NCI-H187 (cell line): ENCODE results near the gene APLNR.
"Not testable (repeated sequence)": the region's sequence is repeated elsewhere in the genome, so short reads cannot be mapped to it uniquely, and the experiment has no call there.

Source experiments
- DNase-seq, 2 experiments: peaks; one replicate each; lab custom pipeline; 2025; lab: John Stamatoyannopoulos, UW

APLNR gene

DNA sequence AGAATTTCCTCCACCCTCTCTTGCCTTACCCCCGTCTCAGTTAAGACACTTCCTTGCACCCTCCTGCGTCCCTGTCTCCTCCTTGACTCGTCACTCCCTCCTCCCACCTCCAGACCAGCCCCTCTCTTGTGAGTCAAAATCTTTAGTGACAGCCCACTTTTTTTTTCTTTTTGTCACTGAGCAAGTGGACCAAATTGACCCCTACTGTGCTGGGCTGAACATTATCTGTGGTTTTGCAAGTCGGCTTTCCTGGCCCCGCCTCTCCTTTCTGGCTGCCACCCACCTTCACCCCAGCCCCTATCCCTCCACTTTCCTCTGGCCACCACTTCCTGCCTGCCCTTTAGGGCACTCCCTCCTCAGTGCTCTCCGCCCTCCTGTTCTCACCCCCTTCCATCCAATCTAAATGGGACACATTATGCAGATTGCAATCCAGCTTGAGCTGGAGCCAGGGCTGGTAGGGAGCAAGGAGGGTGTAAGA lies at the start of gene APLNR:
APLNR (minus strand) TSS at position 47 of the 478 bp plus-strand sequence. CDS start 246 bp downstream, outside the sequence.
- no peak for DNase-seq

- DNase-seq: no peak
Measured at GRCh38 chr11:57283231-57283990, 46.4 kb upstream of the APLNR start.

DNA sequence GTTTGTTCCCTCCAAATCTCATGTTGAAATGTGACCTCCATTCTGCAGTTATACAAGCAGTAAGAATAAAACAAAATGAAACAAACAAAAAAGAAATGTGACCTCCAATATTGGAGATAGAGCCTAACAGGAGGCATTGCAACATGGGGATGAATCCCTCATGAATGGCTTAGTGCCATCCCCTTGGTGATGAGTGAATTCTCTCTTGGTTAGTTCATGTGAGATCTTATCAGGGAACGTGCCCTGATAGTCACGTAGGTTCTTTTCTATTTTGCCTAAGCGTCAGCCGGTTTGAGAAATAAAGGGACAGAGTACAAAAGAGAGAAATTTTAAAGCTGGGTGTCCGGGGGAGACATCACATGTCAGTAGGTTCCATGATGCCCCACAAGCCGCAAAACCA lies 44.5 kb upstream of the APLNR start:
- DNase-seq: not testable (repeated sequence)

DNA sequence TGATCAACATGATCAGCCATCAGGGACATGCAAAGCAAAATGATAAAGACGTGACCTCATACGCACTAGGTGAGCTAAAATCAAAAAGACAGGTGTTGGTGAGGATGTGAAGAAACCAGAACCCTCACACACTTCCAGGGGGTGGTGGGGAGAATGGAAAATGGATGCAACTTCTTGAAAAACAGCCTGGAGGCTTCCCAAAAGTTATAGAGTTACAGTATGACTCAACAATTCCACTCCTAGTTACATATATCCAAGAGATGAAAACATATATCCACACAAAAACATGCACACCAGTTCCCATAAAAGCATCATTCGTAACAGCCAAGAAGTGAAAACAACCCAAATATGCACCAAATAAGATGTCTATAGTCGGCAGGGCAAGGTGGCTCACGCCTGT lies 42.1 kb upstream of the APLNR start:
- no peak for DNase-seq

DNA sequence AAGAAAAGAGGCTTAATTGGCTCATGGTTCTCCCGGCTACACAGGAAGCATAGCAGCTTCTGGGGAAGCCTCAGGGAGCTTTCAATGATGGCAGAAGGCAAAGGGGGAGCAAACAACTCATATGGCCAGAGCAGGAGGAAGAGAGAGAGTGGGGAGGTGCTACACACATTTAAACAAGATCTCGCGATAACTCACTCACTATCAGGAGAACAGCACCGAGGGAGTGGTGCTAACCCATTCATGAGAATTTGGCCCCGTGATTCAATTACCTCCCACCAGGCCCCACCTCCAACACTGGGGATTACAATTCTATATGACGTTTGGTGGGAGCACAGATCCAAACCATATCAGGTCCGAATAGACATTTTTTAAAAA lies 41.7 kb upstream of the APLNR start:
- no peak for DNase-seq

DNA sequence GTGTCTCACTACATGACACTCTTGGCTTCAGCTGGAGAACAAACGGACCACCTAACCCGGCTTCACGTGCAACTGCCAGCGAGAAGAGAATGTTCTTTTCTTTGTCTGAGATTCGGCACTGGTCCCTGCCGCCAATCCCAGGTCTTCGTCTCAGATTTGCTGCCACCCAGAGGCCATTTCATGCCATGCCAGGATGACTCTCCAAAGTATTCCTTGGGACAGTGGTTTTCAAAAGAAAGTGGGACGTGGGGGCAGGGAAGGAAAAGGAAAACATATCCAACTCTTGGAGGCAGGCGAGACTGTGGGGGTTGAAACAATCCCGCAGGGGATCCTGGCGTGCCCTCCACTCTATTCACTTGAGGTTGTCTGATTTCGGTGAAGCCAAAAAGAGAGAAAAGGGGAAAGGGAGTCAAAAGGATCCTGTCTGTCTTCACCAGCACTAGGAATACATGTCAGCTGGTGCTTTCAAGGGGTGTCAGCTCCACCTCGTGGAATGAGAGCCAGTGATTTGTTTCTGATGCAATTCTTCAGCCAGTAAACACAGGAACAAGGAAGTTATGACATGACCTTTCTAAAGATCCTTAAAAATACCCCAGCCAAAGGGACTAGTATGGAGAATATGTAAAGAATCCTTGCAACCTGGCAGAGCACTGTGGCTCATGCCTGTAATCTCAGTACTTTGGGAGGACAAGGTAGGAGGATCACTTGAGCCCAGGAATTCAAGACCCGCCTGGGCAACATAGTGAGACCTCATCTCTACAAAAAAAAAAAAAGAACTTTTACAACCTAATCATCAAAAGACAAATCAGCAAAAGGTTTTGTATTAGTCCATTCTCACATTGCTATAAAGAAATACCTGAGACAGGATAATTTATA lies 41.0 kb upstream of the APLNR start:
- DNase-seq: peak in 1 of 2 experiments; percentile 29

DNA sequence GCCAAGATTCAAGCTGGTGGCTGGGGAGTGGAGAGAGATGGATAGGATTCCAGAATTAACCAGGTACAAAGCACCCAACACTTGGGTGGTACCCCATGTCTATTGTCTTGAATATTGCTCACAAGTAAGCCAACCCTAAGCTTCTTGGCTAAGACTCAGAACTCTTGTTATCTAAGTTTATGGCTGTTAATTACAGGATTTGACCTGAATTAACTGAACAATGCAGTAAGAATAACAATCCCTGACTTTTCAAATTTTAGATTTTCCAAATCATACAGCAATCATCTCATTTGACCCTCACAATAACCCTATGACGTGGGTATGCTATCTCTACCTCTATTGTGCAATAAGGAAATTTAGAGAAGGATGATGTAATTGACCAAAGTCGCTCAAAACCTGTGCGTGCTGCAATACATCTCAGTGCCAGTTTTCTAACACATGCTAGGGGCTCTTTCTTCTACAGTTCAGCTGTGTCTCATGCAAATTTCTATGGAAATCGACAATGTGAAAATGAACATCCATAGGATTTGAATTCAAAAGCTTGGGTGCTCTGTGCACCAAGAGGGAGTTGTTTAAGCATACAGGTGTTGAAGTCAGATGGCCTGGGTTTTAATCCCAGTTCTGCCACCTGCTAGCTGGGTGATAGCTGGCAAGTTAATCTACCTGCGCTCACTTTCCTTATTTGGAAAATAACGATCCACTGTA lies 40.1 kb upstream of the APLNR start:
- DNase-seq: no peak

- DNase-seq: no peak
Measured at GRCh38 chr11:57276169-57276970, 39.3 kb upstream of the APLNR start.

- DNase-seq: no peak
Measured at GRCh38 chr11:57275582-57275981, 38.5 kb upstream of the APLNR start.

DNA sequence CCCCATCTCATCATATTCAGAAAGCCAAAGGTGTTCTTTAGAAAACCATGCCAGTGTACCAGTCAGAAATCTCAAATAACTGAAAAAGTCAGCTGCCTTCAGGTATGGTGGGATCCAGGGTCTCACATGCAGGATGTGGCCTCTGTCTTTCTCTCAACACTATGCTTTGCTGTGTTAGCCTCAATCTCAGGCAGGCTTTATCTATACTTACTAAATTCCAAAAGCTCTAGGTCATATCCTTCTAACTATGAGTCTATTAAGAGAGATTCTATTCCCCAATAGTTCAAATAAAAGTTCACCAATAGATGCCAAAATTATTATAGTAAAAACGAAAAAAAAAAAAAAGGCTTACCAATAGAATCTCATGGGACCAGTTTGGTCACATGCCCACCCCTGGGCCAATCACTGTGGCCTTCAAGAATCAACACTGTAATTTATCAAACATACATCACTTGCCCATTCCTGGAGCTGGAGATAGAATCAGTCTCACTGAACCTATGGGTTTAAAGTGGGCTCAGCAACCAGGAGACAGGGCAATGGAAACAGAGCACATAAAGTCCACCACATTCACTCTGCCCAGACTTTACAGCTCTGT lies 38.0 kb upstream of the APLNR start:
- no peak for DNase-seq

- no peak for DNase-seq
Measured at GRCh38 chr11:57273448-57274058, 36.5 kb upstream of the APLNR start.

DNA sequence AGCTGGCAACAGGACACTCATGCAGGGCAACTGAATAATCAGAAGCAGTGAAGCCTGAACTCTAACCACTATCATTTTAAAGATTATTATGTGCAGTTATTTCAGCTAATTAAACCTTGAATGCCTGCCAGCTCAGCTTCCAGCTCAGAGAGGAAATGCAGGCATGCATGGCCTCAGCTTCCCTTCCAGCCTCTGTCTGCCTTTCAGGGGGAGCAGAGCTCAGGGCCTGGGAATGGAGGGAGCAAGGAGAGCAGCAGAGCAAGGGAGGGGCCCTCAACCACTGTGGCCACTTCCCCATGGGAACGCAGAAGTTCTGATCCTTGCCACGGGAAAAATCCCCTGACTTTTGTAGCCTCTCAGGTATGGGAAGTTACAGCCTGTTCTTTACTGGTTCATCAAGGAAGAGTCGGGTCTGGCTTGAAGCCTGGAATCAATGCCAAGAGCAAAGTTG lies 32.5 kb upstream of the APLNR start:
- DNase-seq: no peak

DNA sequence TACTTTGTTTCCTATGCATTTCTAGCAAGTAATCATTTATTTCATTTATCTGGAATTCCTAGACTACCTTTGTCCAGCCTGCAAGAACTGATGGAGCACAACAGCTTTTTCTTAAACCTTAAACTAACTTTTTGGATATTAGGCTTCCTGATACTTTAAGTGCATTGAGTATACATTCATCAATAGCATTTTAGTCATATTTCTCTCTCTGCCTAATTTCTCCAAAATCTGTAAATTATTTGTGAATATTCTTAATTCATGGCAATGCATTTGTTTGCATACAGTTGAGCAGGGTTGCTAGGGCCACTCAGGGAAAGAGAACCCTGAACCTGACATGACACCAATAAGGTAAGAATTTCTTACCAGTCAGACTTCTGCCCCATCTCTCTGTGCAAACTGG lies 29.1 kb upstream of the APLNR start:
- DNase-seq: no peak

GRCh38 chr11:57263351-57263750 lies 26.3 kb upstream of the APLNR start:
- DNase-seq: no peak

- DNase-seq: no peak
Measured at GRCh38 chr11:57262157-57262556, 25.1 kb upstream of the APLNR start.

- no peak for DNase-seq
Measured at GRCh38 chr11:57260937-57261783, 24.1 kb upstream of the APLNR start.

GRCh38 chr11:57256119-57256518 lies 19.1 kb upstream of the APLNR start:
- no peak for DNase-seq

- DNase-seq: no peak
Measured at GRCh38 chr11:57255618-57256017, 18.6 kb upstream of the APLNR start.

GRCh38 chr11:57254631-57255030 lies 17.6 kb upstream of the APLNR start:
- no peak for DNase-seq
